ENCODE data around the gene PDE7B.
"Not testable (repeated sequence)": the region's sequence is repeated elsewhere in the genome, so short reads cannot be mapped to it uniquely, and the experiment has no call there.

The PDE7B gene

GRCh38 chr6:136210398-136211165, 359.1 kb downstream of the PDE7B start:
- no peak for DNase-seq

- no peak for DNase-seq
Measured at GRCh38 chr6:136212608-136213007, 361.1 kb downstream of the PDE7B start.

- no peak for DNase-seq
Measured at GRCh38 chr6:136213012-136213539, 361.6 kb downstream of the PDE7B start.

GRCh38 chr6:136213853-136214252, 362.4 kb downstream of the PDE7B start:
- DNase-seq: no peak

GRCh38 chr6:136216503-136217401, 365.3 kb downstream of the PDE7B start:
- no peak for DNase-seq

GRCh38 chr6:136224974-136225373, 373.5 kb downstream of the PDE7B start:
- DNase-seq: not testable (repeated sequence)

- no peak for DNase-seq
Measured at GRCh38 chr6:136225496-136225895, 374.0 kb downstream of the PDE7B start.

- peak in 1 of 2 experiments; percentile 71 for DNase-seq
Measured at GRCh38 chr6:136226027-136226673, 374.6 kb downstream of the PDE7B start.

GRCh38 chr6:136226674-136227377, 375.3 kb downstream of the PDE7B start:
- no peak for DNase-seq

- no peak for DNase-seq
Measured at GRCh38 chr6:136228814-136229213, 377.3 kb downstream of the PDE7B start.

- DNase-seq: no peak
Measured at GRCh38 chr6:136230219-136230853, 378.8 kb downstream of the PDE7B start.

- no peak for DNase-seq
Measured at GRCh38 chr6:136232701-136233100, 381.2 kb downstream of the PDE7B start.

- DNase-seq: no peak
Measured at GRCh38 chr6:136235233-136235564, 383.7 kb downstream of the PDE7B start.

GRCh38 chr6:136236466-136237293, 385.2 kb downstream of the PDE7B start:
- DNase-seq: no peak

GRCh38 chr6:136244061-136244616, 392.6 kb downstream of the PDE7B start:
- no peak for DNase-seq

Data from NCI-H446 (cell line).